CD8-positive, alpha-beta memory T cell (primary cell): Measurements from ENCODE around the gene MNDA. TPM values are rescaled to one million over a fixed set of nuclear protein-coding genes. Genes with fewer than 3 reads are reported as not detected.

ENCODE experiments used
- CTCF ChIA-PET: fragments of 350-600 bp; sonication (Branson Sonifier 250); formaldehyde crosslinking; loops from one replicate; lab custom pipeline; 2021; ENCODE audit warnings: antibody characterized with exemption; lab: Charles Lee
- POLR2A ChIA-PET: fragments of 350-600 bp; sonication (Branson Sonifier 250); formaldehyde crosslinking; loops from one replicate; lab custom pipeline; 2021; ENCODE audit warnings: antibody characterized with exemption; lab: Charles Lee
- DNase-seq, 5 donors: peaks; one replicate each; pipeline versions ENCODE4 v3.0.0 to v3.0.0-alpha.2; 2020 to 2022; ENCODE audit warnings: mixed read lengths in 1 of 5
- H3K27ac ChIP-seq: one replicate; pipeline ENCODE4 v1.7.0; 2013; ENCODE audit warnings: low read depth, mild to moderate bottlenecking, low read length, moderate library complexity
- H3K27me3 ChIP-seq: 2 replicates; pipeline ENCODE4 v1.7.0; 2013; ENCODE audit warnings: low read length, mild to moderate bottlenecking; ENCODE audit not compliant: insufficient read depth, poor library complexity, severe bottlenecking
- H3K36me3 ChIP-seq: 2 replicates; pipeline ENCODE4 v1.7.0; 2013; ENCODE audit warnings: mild to moderate bottlenecking, low read length, moderate library complexity; ENCODE audit not compliant: insufficient read depth
- H3K4me1 ChIP-seq: 2 replicates; pipeline ENCODE4 v1.7.0; 2013; ENCODE audit warnings: mild to moderate bottlenecking, low read length, moderate library complexity; ENCODE audit not compliant: insufficient read depth
- H3K4me3 ChIP-seq: 2 replicates; pipeline ENCODE4 v1.7.0; 2013; ENCODE audit warnings: mild to moderate bottlenecking, low read length
- H3K9me3 ChIP-seq: 2 replicates; pipeline ENCODE4 v1.7.0; 2013; ENCODE audit warnings: mild to moderate bottlenecking, low read length
- H3K27ac Mint-ChIP-seq, 8 donors: one replicate each; pipeline ENCODE4 v1.8.0; 2020 to 2021; ENCODE audit warnings: mixed read lengths in 8 of 8, mild to moderate bottlenecking in 6 of 8, inconsistent platforms in 3 of 8, moderate library complexity in 3 of 8
- H3K27me3 Mint-ChIP-seq, 2 donors: one replicate each; pipeline ENCODE4 v1.8.0; 2020 to 2021; ENCODE audit warnings: mixed read lengths in 2 of 2, mild to moderate bottlenecking in 1 of 2, moderate library complexity in 1 of 2
- H3K36me3 Mint-ChIP-seq, 3 donors: one replicate each; pipeline ENCODE4 v1.8.0; 2020 to 2021; ENCODE audit warnings: mixed read lengths in 3 of 3, inconsistent platforms in 1 of 3, mild to moderate bottlenecking in 1 of 3
- H3K4me1 Mint-ChIP-seq, 3 donors: one replicate each; pipeline ENCODE4 v1.8.0; 2020 to 2021; ENCODE audit warnings: mixed read lengths in 3 of 3, inconsistent platforms in 1 of 3, mild to moderate bottlenecking in 1 of 3
- H3K4me3 Mint-ChIP-seq, 7 donors: one replicate each; pipeline ENCODE4 v1.8.0; 2020 to 2021; ENCODE audit warnings: mixed read lengths in 7 of 7, mild to moderate bottlenecking in 6 of 7, moderate library complexity in 4 of 7, inconsistent platforms in 2 of 7
- H3K9me3 Mint-ChIP-seq, 5 donors: one replicate each; pipeline ENCODE4 v1.8.0; 2020 to 2022; ENCODE audit warnings: mixed read lengths in 5 of 5, mild to moderate bottlenecking in 3 of 5, moderate library complexity in 2 of 5, inconsistent platforms in 1 of 5
- polyA plus RNA-seq: library from polyadenylated mRNA; unstranded; fragments of 300-500 nt; fragmentation: Illumina TruSeq; gene quantifications from one replicate; pipeline ENCODE4 v1.2.3, GENCODE V29; 2021
- total RNA-seq, 2 experiments: library from RNA; stranded (reverse); gene quantifications; one replicate each; pipeline ENCODE4 v1.2.3, GENCODE V29; 2021

MNDA gene
- total and polyA plus RNA-seq, 3 experiments from 2014 or later, result 0.22 to 0.59 (median 0.39) TPM

- H3K4me1 Mint-ChIP-seq, result peaks cover 25 to 34% (median 28%) of the 10 kb centered on the region in 3 donors
- no peak for DNase-seq
- H3K9me3 ChIP-seq, result no peaks in the 10 kb centered on the region
- no peaks in the 10 kb centered on the region for H3K27me3 Mint-ChIP-seq
- ChIA-PET POLR2A (interaction anchor here (0.6 kb wide), 1 partner anchor 11 kb away, joined by 3 read pairs; no protein-coding TSS in a partner anchor), CTCF (interaction anchor here (1.6 kb wide), 1 partner anchor 179 kb away, joined by 5 read pairs; no protein-coding TSS in a partner anchor)
- peaks cover 0 to 1% (median 0%) of the 10 kb centered on the region in 5 donors for H3K9me3 Mint-ChIP-seq
- peak overlapping the region; percentile 64 to 98 (median 86) for H3K27ac Mint-ChIP-seq
- peaks cover 20% of the 10 kb centered on the region for H3K4me1 ChIP-seq
- no peaks in the 10 kb centered on the region for H3K27me3 ChIP-seq
- H3K27ac ChIP-seq, result peak overlapping the region; percentile 80
- H3K4me3 ChIP-seq, result no peak overlapping the region
- H3K36me3 Mint-ChIP-seq, result peaks cover 0 to 16% (median 0%) of the 10 kb centered on the region in 3 donors
- H3K36me3 ChIP-seq, result no peaks in the 10 kb centered on the region
- peak overlapping the region in 6 of 7 donors; percentile 8 to 80 (median 70) for H3K4me3 Mint-ChIP-seq
These were observed 12.1 kb upstream of the MNDA start for GRCh38 chr1:158818975-158819431.

DNA sequence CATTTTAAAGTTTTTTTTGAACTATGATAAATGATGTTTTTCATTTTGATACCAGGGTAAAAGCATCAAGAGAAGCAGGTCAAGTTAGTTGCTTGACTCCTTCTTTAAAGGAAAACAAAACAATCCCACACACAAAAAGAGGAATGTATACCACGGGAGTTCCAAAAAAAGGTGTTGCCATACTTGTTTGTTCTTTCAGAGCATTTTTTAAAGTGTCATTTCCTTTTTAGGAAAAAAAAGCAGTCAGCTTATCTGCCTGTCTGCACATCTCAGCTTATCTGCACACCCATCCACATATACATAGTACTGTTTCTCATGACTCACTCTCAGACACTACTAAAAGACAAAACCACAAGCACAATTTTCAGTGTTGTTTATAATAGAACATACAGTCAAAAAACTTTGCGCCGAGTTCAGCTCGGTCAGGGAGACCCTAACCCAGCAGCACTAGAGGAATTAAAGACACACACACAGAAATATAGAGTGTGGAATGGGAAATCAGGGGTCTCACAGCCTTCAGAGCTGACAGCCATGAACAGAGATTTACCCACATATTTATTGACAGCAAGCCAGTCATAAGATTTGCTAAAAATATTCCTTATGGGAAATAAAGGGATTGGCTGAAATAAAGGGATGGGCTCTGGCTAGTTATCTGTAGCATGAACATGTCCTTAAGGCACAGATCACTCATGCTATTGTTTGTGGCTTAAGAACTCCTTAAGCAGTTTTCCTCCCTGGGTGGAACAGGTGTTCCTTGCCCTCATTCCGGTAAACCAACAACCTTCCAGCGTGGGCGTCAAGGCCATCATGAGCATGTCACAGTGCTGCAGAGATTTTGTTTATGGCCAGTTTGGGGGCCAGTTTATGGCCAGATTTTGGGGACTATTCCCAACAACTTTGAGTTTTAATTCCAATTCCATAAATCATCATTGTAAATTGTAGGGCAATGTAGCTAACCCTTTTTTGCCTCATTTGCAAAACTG, 11.4 kb upstream of the MNDA start:
- POLR2A ChIA-PET, result interaction anchor here (0.6 kb wide), 1 partner anchor 10 kb away, joined by 3 read pairs; no protein-coding TSS in a partner anchor
- Mint-ChIP-seq H3K9me3 (peaks cover 0 to 1% (median 0%) of the 10 kb centered on the region in 5 donors), H3K4me3 (peak overlapping the region; percentile 0 to 82 (median 73)), H3K27me3 (no peaks in the 10 kb centered on the region), H3K4me1 (peaks cover 25 to 34% (median 28%) of the 10 kb centered on the region in 3 donors), H3K27ac (peak overlapping the region; percentile 65 to 98 (median 86)), H3K36me3 (peaks cover 0 to 21% (median 0%) of the 10 kb centered on the region in 3 donors)
- CTCF ChIA-PET, result interaction anchor here (1.6 kb wide), 1 partner anchor 179 kb away, joined by 5 read pairs; no protein-coding TSS in a partner anchor
- peak in 1 of 5 donors; percentile 29 for DNase-seq
- Histone ChIP-seq H3K27me3 (no peaks in the 10 kb centered on the region), H3K4me3 (no peak overlapping the region), H3K4me1 (peaks cover 20% of the 10 kb centered on the region), H3K36me3 (no peaks in the 10 kb centered on the region), H3K27ac (peak overlapping the region; percentile 80), H3K9me3 (no peaks in the 10 kb centered on the region)

DNA sequence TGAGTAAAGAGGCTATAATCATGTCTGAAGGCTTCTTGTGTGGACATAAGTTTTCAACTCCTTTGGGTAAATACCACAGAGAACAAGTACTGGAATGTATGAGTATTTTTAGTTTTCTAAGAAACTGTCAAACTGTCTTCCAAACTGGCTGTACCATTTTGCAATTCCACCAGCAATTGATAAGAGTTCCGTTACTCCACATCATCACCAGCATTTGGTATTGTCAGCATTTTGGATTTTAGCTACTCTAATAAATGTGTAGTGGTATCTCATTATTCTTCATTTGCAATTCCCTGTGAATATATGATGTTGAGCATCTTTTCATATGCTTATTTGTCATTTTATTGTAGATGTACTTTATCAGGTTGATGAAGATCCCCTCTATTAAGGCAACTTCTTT, 9.4 kb upstream of the MNDA start:
- H3K27ac ChIP-seq, result no peak overlapping the region
- CTCF ChIA-PET, result no interaction called here
- Mint-ChIP-seq H3K4me1 (peaks cover 25 to 34% (median 28%) of the 10 kb centered on the region in 3 donors), H3K9me3 (peaks cover 0 to 5% (median 0%) of the 10 kb centered on the region in 5 donors), H3K36me3 (peaks cover 0 to 28% (median 0%) of the 10 kb centered on the region in 3 donors), H3K27me3 (no peaks in the 10 kb centered on the region), H3K27ac (no peak overlapping the region), H3K4me3 (no peak overlapping the region)
- H3K9me3 ChIP-seq, result no peaks in the 10 kb centered on the region
- peaks cover 20% of the 10 kb centered on the region for H3K4me1 ChIP-seq
- H3K36me3 ChIP-seq, result no peaks in the 10 kb centered on the region
- POLR2A ChIA-PET, result no interaction called here
- no peak overlapping the region for H3K4me3 ChIP-seq
- no peaks in the 10 kb centered on the region for H3K27me3 ChIP-seq
- no peak for DNase-seq

DNA sequence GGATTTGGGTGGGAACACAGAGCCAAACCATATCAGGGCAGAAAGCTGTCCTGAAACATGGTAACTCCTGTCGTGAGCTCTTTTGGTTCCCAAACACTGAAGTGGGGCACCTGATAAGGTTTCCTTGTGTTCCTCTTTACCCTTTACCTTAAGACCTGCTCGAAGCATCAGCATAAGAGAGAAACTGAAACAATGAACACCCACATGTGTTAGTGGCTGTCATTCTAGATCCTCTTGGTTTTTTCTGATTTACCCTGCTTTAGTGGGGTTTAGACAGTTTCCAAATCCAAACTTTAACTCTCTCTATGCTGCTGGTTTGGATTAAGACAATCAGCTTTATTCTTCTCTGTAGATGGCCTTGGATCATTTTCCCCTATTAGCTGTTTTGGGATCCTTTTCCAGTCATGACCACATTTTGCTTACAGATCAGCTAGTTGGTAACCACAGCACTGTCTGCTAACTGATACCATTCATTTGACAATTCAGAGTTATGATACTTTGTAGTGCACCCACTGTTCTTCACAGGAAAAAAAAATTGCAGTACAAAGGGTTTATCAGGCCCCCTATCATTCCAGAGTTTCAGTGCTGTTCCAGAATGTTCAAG, 975 bp upstream of the MNDA start:
- ChIA-PET POLR2A (interaction anchor here (0.7 kb wide), 1 partner anchor 11 kb away, joined by 3 read pairs; no protein-coding TSS in a partner anchor), CTCF (interaction anchor here (0.8 kb wide), 1 partner anchor 113 kb away, joined by 3 read pairs; no protein-coding TSS in a partner anchor)
- Mint-ChIP-seq H3K36me3 (peaks cover 2 to 30% (median 5%) of the 10 kb centered on the region in 3 donors), H3K27ac (peak overlapping the region in 5 of 8 donors; percentile 7 to 67 (median 35)), H3K9me3 (peaks cover 13 to 24% (median 21%) of the 10 kb centered on the region in 5 donors), H3K4me3 (peak overlapping the region in 3 of 7 donors; percentile 13 to 37 (median 27)), H3K27me3 (no peaks in the 10 kb centered on the region), H3K4me1 (peaks cover 9 to 23% (median 10%) of the 10 kb centered on the region in 3 donors)
- Histone ChIP-seq H3K4me1 (peaks cover 7% of the 10 kb centered on the region), H3K9me3 (no peaks in the 10 kb centered on the region), H3K27ac (no peak overlapping the region), H3K4me3 (no peak overlapping the region), H3K36me3 (no peaks in the 10 kb centered on the region), H3K27me3 (no peaks in the 10 kb centered on the region)
- no peak for DNase-seq

GRCh38 chr1:158833264-158833663, 2.1 kb downstream of the MNDA start:
- Mint-ChIP-seq H3K27me3 (no peaks in the 10 kb centered on the region), H3K4me1 (peaks cover 9 to 23% (median 10%) of the 10 kb centered on the region in 3 donors), H3K36me3 (peaks cover 2 to 12% (median 3%) of the 10 kb centered on the region in 3 donors), H3K9me3 (peaks cover 4 to 16% (median 12%) of the 10 kb centered on the region in 5 donors), H3K4me3 (peak overlapping the region in 1 of 7 donors; percentile 15), H3K27ac (no peak overlapping the region)
- no peak overlapping the region for H3K4me3 ChIP-seq
- no peaks in the 10 kb centered on the region for H3K9me3 ChIP-seq
- H3K4me1 ChIP-seq, result peaks cover 7% of the 10 kb centered on the region
- DNase-seq, result no peak
- no peaks in the 10 kb centered on the region for H3K36me3 ChIP-seq
- ChIA-PET CTCF (no interaction called here), POLR2A (no interaction called here)
- no peaks in the 10 kb centered on the region for H3K27me3 ChIP-seq
- H3K27ac ChIP-seq, result no peak overlapping the region

DNA sequence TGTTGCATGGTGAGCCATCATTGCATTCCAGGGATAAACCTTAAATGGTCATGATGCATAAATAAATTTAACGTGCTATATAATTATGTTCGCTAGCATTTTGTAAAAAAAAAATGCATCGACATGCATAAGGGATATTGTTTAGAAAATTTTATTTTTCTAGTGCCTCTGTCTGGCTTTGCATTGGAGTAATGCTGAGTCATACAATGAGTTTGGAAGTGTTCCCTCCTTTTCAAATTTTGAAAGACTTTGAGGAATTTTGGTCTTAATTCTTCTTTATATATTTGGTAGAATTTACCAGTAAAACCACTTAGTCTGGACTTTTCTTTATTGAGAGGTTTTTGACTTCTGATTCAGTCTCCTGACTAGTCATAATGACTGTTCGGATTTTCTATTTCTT, 4.9 kb downstream of the MNDA start:
- H3K4me3 Mint-ChIP-seq, result no peak overlapping the region
- peaks cover 4 to 12% (median 7%) of the 10 kb centered on the region in 5 donors for H3K9me3 Mint-ChIP-seq
- H3K4me1 Mint-ChIP-seq, result peaks cover 0 to 11% (median 3%) of the 10 kb centered on the region in 3 donors

GRCh38 chr1:158838660-158839059, 7.5 kb downstream of the MNDA start:
- CTCF ChIA-PET, result no interaction called here
- POLR2A ChIA-PET, result no interaction called here

More for the DNA sequence above, 4.9 kb downstream of the MNDA start:
- Mint-ChIP-seq H3K27ac (no peak overlapping the region), H3K27me3 (peaks cover 3 to 17% of the 10 kb centered on the region in 2 donors), H3K36me3 (peaks cover 0 to 20% (median 1%) of the 10 kb centered on the region in 3 donors)
- no peak for DNase-seq
- no peak overlapping the region for H3K4me3 ChIP-seq
- no peaks in the 10 kb centered on the region for H3K36me3 ChIP-seq
- POLR2A ChIA-PET, result no interaction called here
- CTCF ChIA-PET, result no interaction called here
- H3K27ac ChIP-seq, result no peak overlapping the region
- H3K4me1 ChIP-seq, result no peaks in the 10 kb centered on the region
- no peaks in the 10 kb centered on the region for H3K27me3 ChIP-seq
- H3K9me3 ChIP-seq, result no peaks in the 10 kb centered on the region

More at GRCh38 chr1:158838660-158839059, 7.5 kb downstream of the MNDA start:
- no peaks in the 10 kb centered on the region for H3K4me1 Mint-ChIP-seq
- Histone ChIP-seq H3K27me3 (no peaks in the 10 kb centered on the region), H3K27ac (no peak overlapping the region), H3K9me3 (no peaks in the 10 kb centered on the region), H3K4me3 (no peak overlapping the region), H3K4me1 (no peaks in the 10 kb centered on the region), H3K36me3 (no peaks in the 10 kb centered on the region)
- H3K4me3 Mint-ChIP-seq, result no peak overlapping the region
- H3K27ac Mint-ChIP-seq, result no peak overlapping the region
- DNase-seq, result no peak
- peaks cover 1 to 20% (median 1%) of the 10 kb centered on the region in 3 donors for H3K36me3 Mint-ChIP-seq
- peaks cover 6 to 17% of the 10 kb centered on the region in 2 donors for H3K27me3 Mint-ChIP-seq
- H3K9me3 Mint-ChIP-seq, result peaks cover 4 to 12% (median 7%) of the 10 kb centered on the region in 5 donors
